Measurements from ENCODE around the gene MSX2. TPM values are rescaled to one million over a fixed set of nuclear protein-coding genes. Genes with fewer than 3 reads are reported as not detected.

Gene MSX2
- total and polyA plus RNA-seq, 9 of the 15 experiments (the other 6 are each of a cell fraction or from before 2014, with no cell fraction given): not detected

DNA sequence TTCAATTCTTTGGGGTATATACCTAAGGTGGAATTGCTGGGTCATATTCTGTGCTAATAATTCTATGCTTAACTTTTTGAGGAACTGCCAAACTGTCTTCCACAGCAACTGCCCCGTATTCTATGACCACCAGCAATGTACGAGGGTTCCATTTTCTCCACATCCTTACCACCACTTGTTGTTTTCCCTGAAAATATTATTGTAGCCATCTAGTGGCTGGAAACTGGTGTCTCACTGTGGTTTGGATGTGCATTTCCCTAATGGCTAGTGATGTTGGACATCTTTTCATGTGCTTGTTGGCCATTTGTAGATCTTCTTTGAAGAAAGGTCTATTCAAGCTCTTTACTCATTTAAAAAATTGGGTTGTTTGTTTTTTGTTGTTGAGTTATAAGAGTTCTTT is 30.7 kb downstream of the MSX2 start:
- H3K9me3 ChIP-seq (replicated peaks; ENCODE audit: control insufficient read depth, insufficient read depth, low read depth, low read length): no peaks in the 10 kb centered on the region
- H3K9ac ChIP-seq (ENCODE audit: insufficient read depth in 1 of 2, low read depth in 2 of 2, low read length in 2 of 2): no peak overlapping the region
- DNase-seq (ENCODE audit: extremely low read depth in 1 of 4, low spot score in 3 of 4): no peak
- in situ Hi-C loops (cut with MboI): no loop called here
- H4K20me1 ChIP-seq (replicated peaks; ENCODE audit: control insufficient read depth, insufficient read depth, low read length): no peaks in the 10 kb centered on the region
- H3K4me1 ChIP-seq (replicated peaks in 1 of 2; ENCODE audit: control insufficient read depth in 2 of 2, insufficient read depth in 2 of 2, low read length in 2 of 2): peaks cover 0 to 9% of the 10 kb centered on the region in 2 experiments; a peak in 1 of 5 replicates
- peaks cover 11 to 32% of the 10 kb centered on the region in 2 experiments; a peak in 3 of 5 replicates for H3K27me3 ChIP-seq (ENCODE audit: control insufficient read depth in 2 of 2, insufficient read depth in 2 of 2, low read length in 2 of 2)
- ATAC-seq: no peak
- CTCF ChIA-PET (ENCODE audit: low intra/inter-chr PET ratio): interaction anchor here (0.6 kb wide), 1 partner anchor 28 kb away, joined by 3 read pairs; no protein-coding TSS in a partner anchor
- POLR2A ChIA-PET: no interaction called here
- no peak overlapping the region for H2AFZ ChIP-seq (ENCODE audit: low read depth, low read length)
- no peaks in the 10 kb centered on the region for H3K79me2 ChIP-seq (ENCODE audit: control insufficient read depth, insufficient read depth, low read length)
- TF ChIP-seq KLF6 (CRISPR knock-in tag; IDR thresholded peaks at IDR 0.05; ENCODE audit: borderline replicate concordance): no peak
- TF ChIP-seq, protein P1, sequence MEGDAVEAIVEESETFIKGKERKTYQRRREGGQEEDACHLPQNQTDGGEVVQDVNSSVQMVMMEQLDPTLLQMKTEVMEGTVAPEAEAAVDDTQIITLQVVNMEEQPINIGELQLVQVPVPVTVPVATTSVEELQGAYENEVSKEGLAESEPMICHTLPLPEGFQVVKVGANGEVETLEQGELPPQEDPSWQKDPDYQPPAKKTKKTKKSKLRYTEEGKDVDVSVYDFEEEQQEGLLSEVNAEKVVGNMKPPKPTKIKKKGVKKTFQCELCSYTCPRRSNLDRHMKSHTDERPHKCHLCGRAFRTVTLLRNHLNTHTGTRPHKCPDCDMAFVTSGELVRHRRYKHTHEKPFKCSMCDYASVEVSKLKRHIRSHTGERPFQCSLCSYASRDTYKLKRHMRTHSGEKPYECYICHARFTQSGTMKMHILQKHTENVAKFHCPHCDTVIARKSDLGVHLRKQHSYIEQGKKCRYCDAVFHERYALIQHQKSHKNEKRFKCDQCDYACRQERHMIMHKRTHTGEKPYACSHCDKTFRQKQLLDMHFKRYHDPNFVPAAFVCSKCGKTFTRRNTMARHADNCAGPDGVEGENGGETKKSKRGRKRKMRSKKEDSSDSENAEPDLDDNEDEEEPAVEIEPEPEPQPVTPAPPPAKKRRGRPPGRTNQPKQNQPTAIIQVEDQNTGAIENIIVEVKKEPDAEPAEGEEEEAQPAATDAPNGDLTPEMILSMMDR (IDR thresholded peaks at IDR 0.05 in 2 of 3, conservative IDR thresholded peaks at IDR 0.05 in 1 of 3; ENCODE audit: insufficient read depth in 2 of 3, low read depth in 1 of 3, low read length in 3 of 3): peak in 2 of 3 experiments; percentile 15 to 23; a peak in 3 of 6 replicates
- 0 out of 2 replicates have a peak, but pooled peaks have one; percentile 4 for TF ChIP-seq SMC3 (conservative IDR thresholded peaks at IDR 0.05; ENCODE audit: insufficient read depth, low read depth, low read length)
- TF ChIP-seq ZNF311 (CRISPR knock-in tag; IDR thresholded peaks at IDR 0.05): no peak
- no peak for TF ChIP-seq ZEB2 (IDR thresholded peaks at IDR 0.05)
- no peak overlapping the region for H3K4me3 ChIP-seq
- no peak overlapping the region for H3K4me2 ChIP-seq (ENCODE audit: insufficient read depth, low read length)
- intact Hi-C loops (cut with micrococcal nuclease): no loop called here
- H3K9me1 ChIP-seq (ENCODE audit: control insufficient read depth, insufficient read depth, low read length): no peaks in the 10 kb centered on the region
- H3K27ac ChIP-seq (ENCODE audit: extremely low read depth, low read depth, low read length): no peak overlapping the region
- 0% methylated on average over 2 of the region's 2 CpGs for WGBS (ENCODE audit: insufficient coverage, low coverage, missing lambda C conversion rate)
- no peaks in the 10 kb centered on the region for H3K36me3 ChIP-seq (ENCODE audit: control insufficient read depth, insufficient read depth, low read length)
- no TSS peak for BruUV-seq (replicated peaks)
- no peak for FAIRE-seq
